KMS-11 (cell line): Measurements from ENCODE around the gene ZNF80.

Experiments
- H2AFZ ChIP-seq: fragments of 200-600 bp; sonication (generic); 2 replicates; pipeline ENCODE4 v1.6.1; 2016; ENCODE audit warnings: antibody characterized with exemption, mixed run types, low read depth
- H3K27ac ChIP-seq: fragments of 200-600 bp; sonication (generic); 2 replicates; pipeline ENCODE4 v1.6.1; 2016; ENCODE audit warnings: mild to moderate bottlenecking, mixed run types
- H3K27me3 ChIP-seq: fragments of 200-600 bp; sonication (generic); 2 replicates; pipeline ENCODE4 v1.6.1; 2017; ENCODE audit warnings: mild to moderate bottlenecking, low read depth, mixed run types, moderate library complexity; ENCODE audit not compliant: insufficient read depth
- H3K36me3 ChIP-seq: fragments of 200-600 bp; sonication (generic); 2 replicates; pipeline ENCODE4 v1.6.1; 2017; ENCODE audit warnings: mild to moderate bottlenecking, mixed run types; ENCODE audit not compliant: insufficient read depth
- H3K4me1 ChIP-seq: fragments of 200-600 bp; sonication (generic); 2 replicates; pipeline ENCODE4 v1.6.1; 2016; ENCODE audit warnings: mild to moderate bottlenecking, low read depth, mixed run types; ENCODE audit not compliant: poor library complexity, severe bottlenecking
- H3K4me2 ChIP-seq: fragments of 200-600 bp; sonication (generic); 2 replicates; pipeline ENCODE4 v1.7.0; 2016; ENCODE audit warnings: mild to moderate bottlenecking, mixed run types
- H3K4me3 ChIP-seq: fragments of 200-600 bp; sonication (generic); IDR thresholded peaks from 2 replicates; pipeline ENCODE4 v1.6.1; 2017; ENCODE audit warnings: low read depth, low read length, mixed read lengths; ENCODE audit not compliant: insufficient read depth
- H3K79me2 ChIP-seq: fragments of 200-600 bp; sonication (generic); 2 replicates; pipeline ENCODE4 v1.6.1; 2016; ENCODE audit warnings: low read depth, mixed run types; ENCODE audit not compliant: insufficient read depth
- H3K9ac ChIP-seq: fragments of 200-600 bp; sonication (generic); 2 replicates; pipeline ENCODE4 v1.6.1; 2016; ENCODE audit warnings: mild to moderate bottlenecking, mixed run types
- H4K20me1 ChIP-seq: fragments of 200-600 bp; sonication (generic); 2 replicates; pipeline ENCODE4 v1.6.1; 2016; ENCODE audit warnings: mild to moderate bottlenecking, mixed run types; ENCODE audit not compliant: insufficient read depth
- CTCF ChIP-seq: fragments of 200-600 bp; sonication (generic); conservative IDR thresholded peaks from 2 replicates; pipeline ENCODE4 v1.6.1; 2017; ENCODE audit warnings: low read depth, mild to moderate bottlenecking, antibody characterized with exemption, low read length, moderate library complexity, mixed read lengths

ZNF80 gene

GRCh38 chr3:114259566-114259965 lies 22.2 kb upstream of the ZNF80 start:
- TF ChIP-seq CTCF = no peak
- H3K79me2 ChIP-seq = no peaks in the 10 kb centered on the region
- no peaks in the 10 kb centered on the region for H3K4me1 ChIP-seq
- H3K27me3 ChIP-seq = no peaks in the 10 kb centered on the region; the same call in 1 of the 2 replicates
- H3K4me3 ChIP-seq = no peak overlapping the region
- no peaks in the 10 kb centered on the region for H4K20me1 ChIP-seq
- no peak overlapping the region for H3K27ac ChIP-seq
- no peak overlapping the region for H2AFZ ChIP-seq
- H3K36me3 ChIP-seq = no peaks in the 10 kb centered on the region
- no peak overlapping the region for H3K9ac ChIP-seq
- H3K4me2 ChIP-seq = no peak overlapping the region

GRCh38 chr3:114253505-114253904 lies 16.1 kb upstream of the ZNF80 start:
- H2AFZ ChIP-seq = no peak overlapping the region
- TF ChIP-seq CTCF = no peak
- no peaks in the 10 kb centered on the region for H3K79me2 ChIP-seq
- H4K20me1 ChIP-seq = no peaks in the 10 kb centered on the region
- H3K4me2 ChIP-seq = no peak overlapping the region
- H3K4me3 ChIP-seq = no peak overlapping the region
- H3K9ac ChIP-seq = no peak overlapping the region
- no peak overlapping the region for H3K27ac ChIP-seq
- no peaks in the 10 kb centered on the region; the same call in 1 of the 2 replicates for H3K27me3 ChIP-seq
- H3K36me3 ChIP-seq = no peaks in the 10 kb centered on the region
- no peaks in the 10 kb centered on the region for H3K4me1 ChIP-seq

- Histone ChIP-seq H4K20me1 (no peaks in the 10 kb centered on the region), H3K4me3 (no peak overlapping the region), H3K27me3 (no peaks in the 10 kb centered on the region; the same call in 1 of the 2 replicates), H2AFZ (no peak overlapping the region), H3K36me3 (no peaks in the 10 kb centered on the region), H3K9ac (no peak overlapping the region), H3K4me1 (no peaks in the 10 kb centered on the region), H3K27ac (no peak overlapping the region), H3K4me2 (no peak overlapping the region), H3K79me2 (no peaks in the 10 kb centered on the region)
- TF ChIP-seq CTCF = no peak
Measured at GRCh38 chr3:114252954-114253353, 15.6 kb upstream of the ZNF80 start.

GRCh38 chr3:114242947-114243346 lies 5.6 kb upstream of the ZNF80 start:
- Histone ChIP-seq H3K27me3 (no peaks in the 10 kb centered on the region), H3K79me2 (no peaks in the 10 kb centered on the region), H3K4me2 (no peak overlapping the region), H3K4me3 (no peak overlapping the region), H4K20me1 (no peaks in the 10 kb centered on the region), H3K4me1 (peaks cover 4% of the 10 kb centered on the region), H3K27ac (no peak overlapping the region), H3K36me3 (no peaks in the 10 kb centered on the region), H3K9ac (no peak overlapping the region), H2AFZ (no peak overlapping the region)
- TF ChIP-seq CTCF = no peak
